Epithelial cell of proximal tubule (primary cell): ENCODE results near the gene C12orf75. TPM values are rescaled to one million over a fixed set of nuclear protein-coding genes. Genes with fewer than 3 reads are reported as not detected.

ENCODE experiments used
- DNase-seq: peaks from one replicate; pipeline ENCODE4 v3.0.0-alpha.2; 2011; ENCODE audit warnings: low read depth
- H3K4me3 ChIP-seq: 2 replicates; pipeline ENCODE4 v1.5.1; 2011; ENCODE audit warnings: low read depth, mild to moderate bottlenecking, low read length
- CTCF ChIP-seq: conservative IDR thresholded peaks from 2 replicates; pipeline ENCODE4 v1.5.1; 2012; ENCODE audit warnings: low read depth, mild to moderate bottlenecking, low read length
- total RNA-seq: library from RNA; depleted of rRNA; stranded (reverse); fragments of >200 nt; gene quantifications from 2 replicates; pipeline ENCODE4 v1.2.3, GENCODE V29; 2015

The C12orf75 gene
- 650 and 726 TPM in 2 replicates for total RNA-seq

GRCh38 chr12:105330283-105330930, at the start of gene C12orf75:
Gene C12orf75, plus strand, starts transcription at chr12:105330691. Its CDS starts 201 bp downstream, at chr12:105330892.
- DNase-seq = no peak
- no peak for TF ChIP-seq CTCF
- peak within 1 kb of the TSS; percentile 80 for H3K4me3 ChIP-seq

- DNase-seq = no peak
- H3K4me3 ChIP-seq = no peak overlapping the region
- no peak for TF ChIP-seq CTCF
Observed at GRCh38 chr12:105280966-105281693, 49.4 kb upstream of the C12orf75 start.

GRCh38 chr12:105281694-105282049, 48.8 kb upstream of the C12orf75 start:
- peak; percentile 33 for TF ChIP-seq CTCF
- DNase-seq = no peak
- H3K4me3 ChIP-seq = no peak overlapping the region

GRCh38 chr12:105285378-105285777, 45.1 kb upstream of the C12orf75 start:
- no peak overlapping the region for H3K4me3 ChIP-seq
- DNase-seq = no peak
- TF ChIP-seq CTCF = no peak

- no peak for DNase-seq
Observed at GRCh38 chr12:105287408-105287807, 43.1 kb upstream of the C12orf75 start.

GRCh38 chr12:105288311-105288996, 42.0 kb upstream of the C12orf75 start:
- no peak overlapping the region for H3K4me3 ChIP-seq
- peak; percentile 18 for TF ChIP-seq CTCF
- DNase-seq = no peak

More at GRCh38 chr12:105287408-105287807, 43.1 kb upstream of the C12orf75 start:
- no peak for TF ChIP-seq CTCF
- no peak overlapping the region for H3K4me3 ChIP-seq
